Subcutaneous abdominal adipose tissue (tissue), 5 donors: ENCODE results near the gene FHL5.

ENCODE experiments used
- H3K27ac ChIP-seq: one replicate; pipeline ENCODE4 v1.7.0; 2013; ENCODE audit warnings: low read depth, mild to moderate bottlenecking, inconsistent platforms, low read length, moderate library complexity
- H3K27me3 ChIP-seq, 5 donors: one replicate each; pipeline ENCODE4 v1.7.0; 2013; ENCODE audit warnings: low read length in 5 of 5, inconsistent platforms in 1 of 5; ENCODE audit not compliant: control insufficient read depth in 5 of 5, insufficient read depth in 4 of 5
- H3K36me3 ChIP-seq, 5 donors: one replicate each; pipeline ENCODE4 v1.7.0; 2013; ENCODE audit warnings: low read length in 5 of 5; ENCODE audit not compliant: control insufficient read depth in 5 of 5, insufficient read depth in 5 of 5
- H3K4me1 ChIP-seq, 5 donors: one replicate each; pipeline ENCODE4 v1.7.0; 2013; ENCODE audit warnings: low read length in 5 of 5, mild to moderate bottlenecking in 3 of 5, moderate library complexity in 1 of 5; ENCODE audit not compliant: control insufficient read depth in 5 of 5, insufficient read depth in 5 of 5
- H3K4me3 ChIP-seq, 5 donors: one replicate each; pipeline ENCODE4 v1.7.0; 2013; ENCODE audit warnings: low read length in 5 of 5, low read depth in 1 of 5
- H3K9ac ChIP-seq, 5 donors: one replicate each; pipeline ENCODE4 v1.7.0; 2013; ENCODE audit warnings: low read length in 5 of 5, mild to moderate bottlenecking in 4 of 5, moderate library complexity in 3 of 5
- H3K9me3 ChIP-seq, 5 donors: one replicate each; pipeline ENCODE4 v1.7.0; 2013; ENCODE audit warnings: low read length in 5 of 5; ENCODE audit not compliant: control insufficient read depth in 5 of 5
- donor health status: healthy.
- donor health status: healthy.
- donor health status: healthy.
- donor health status: healthy.
- donor health status: healthy.

The FHL5 gene

GRCh38 chr6:96582436-96582835, 19.5 kb downstream of the FHL5 start:
- Histone ChIP-seq H3K36me3 (no peaks in the 10 kb centered on the region), H3K9ac (no peak overlapping the region), H3K4me1 (peaks cover 0 to 6% (median 0%) of the 10 kb centered on the region in 5 donors), H3K27ac (no peak overlapping the region), H3K27me3 (no peaks in the 10 kb centered on the region), H3K4me3 (no peak overlapping the region), H3K9me3 (no peaks in the 10 kb centered on the region)

GRCh38 chr6:96604420-96604819, 41.5 kb downstream of the FHL5 start:
- Histone ChIP-seq H3K27ac (no peak overlapping the region), H3K36me3 (no peaks in the 10 kb centered on the region), H3K4me3 (no peak overlapping the region), H3K9ac (no peak overlapping the region), H3K9me3 (no peaks in the 10 kb centered on the region), H3K4me1 (no peaks in the 10 kb centered on the region), H3K27me3 (no peaks in the 10 kb centered on the region)

GRCh38 chr6:96608074-96608473, 45.1 kb downstream of the FHL5 start:
- Histone ChIP-seq H3K36me3 (no peaks in the 10 kb centered on the region), H3K9me3 (no peaks in the 10 kb centered on the region), H3K4me1 (no peaks in the 10 kb centered on the region), H3K4me3 (no peak overlapping the region), H3K27ac (no peak overlapping the region), H3K9ac (no peak overlapping the region), H3K27me3 (no peaks in the 10 kb centered on the region)

DNA sequence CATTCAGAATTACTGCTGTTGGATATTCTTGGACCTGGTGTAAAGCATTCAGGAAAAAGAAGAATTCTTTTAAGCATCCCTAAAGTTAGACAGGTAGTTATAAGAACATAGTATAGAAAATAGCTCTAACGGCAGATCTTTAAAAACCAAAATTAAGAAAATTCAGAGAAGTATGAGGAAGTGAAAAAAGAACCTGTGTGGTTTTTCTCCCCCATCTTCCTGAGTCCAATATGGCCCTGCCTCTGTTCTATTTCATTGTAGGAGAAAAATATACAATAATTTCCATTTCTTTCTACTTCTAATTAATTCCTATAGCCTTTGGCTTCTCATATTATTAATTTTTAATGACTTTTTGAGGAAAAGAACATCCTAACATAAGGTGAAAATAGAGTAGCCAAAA, 47.1 kb downstream of the FHL5 start:
- no peaks in the 10 kb centered on the region for H3K27me3 ChIP-seq
- no peaks in the 10 kb centered on the region for H3K36me3 ChIP-seq
- H3K4me3 ChIP-seq, result no peak overlapping the region
- no peaks in the 10 kb centered on the region for H3K9me3 ChIP-seq
- H3K4me1 ChIP-seq, result no peaks in the 10 kb centered on the region
- H3K27ac ChIP-seq, result no peak overlapping the region
- H3K9ac ChIP-seq, result no peak overlapping the region

GRCh38 chr6:96611342-96611991, 48.5 kb downstream of the FHL5 start:
- Histone ChIP-seq H3K9ac (no peak overlapping the region), H3K9me3 (no peaks in the 10 kb centered on the region), H3K27ac (no peak overlapping the region), H3K4me1 (no peaks in the 10 kb centered on the region), H3K36me3 (no peaks in the 10 kb centered on the region), H3K4me3 (no peak overlapping the region), H3K27me3 (no peaks in the 10 kb centered on the region)

DNA sequence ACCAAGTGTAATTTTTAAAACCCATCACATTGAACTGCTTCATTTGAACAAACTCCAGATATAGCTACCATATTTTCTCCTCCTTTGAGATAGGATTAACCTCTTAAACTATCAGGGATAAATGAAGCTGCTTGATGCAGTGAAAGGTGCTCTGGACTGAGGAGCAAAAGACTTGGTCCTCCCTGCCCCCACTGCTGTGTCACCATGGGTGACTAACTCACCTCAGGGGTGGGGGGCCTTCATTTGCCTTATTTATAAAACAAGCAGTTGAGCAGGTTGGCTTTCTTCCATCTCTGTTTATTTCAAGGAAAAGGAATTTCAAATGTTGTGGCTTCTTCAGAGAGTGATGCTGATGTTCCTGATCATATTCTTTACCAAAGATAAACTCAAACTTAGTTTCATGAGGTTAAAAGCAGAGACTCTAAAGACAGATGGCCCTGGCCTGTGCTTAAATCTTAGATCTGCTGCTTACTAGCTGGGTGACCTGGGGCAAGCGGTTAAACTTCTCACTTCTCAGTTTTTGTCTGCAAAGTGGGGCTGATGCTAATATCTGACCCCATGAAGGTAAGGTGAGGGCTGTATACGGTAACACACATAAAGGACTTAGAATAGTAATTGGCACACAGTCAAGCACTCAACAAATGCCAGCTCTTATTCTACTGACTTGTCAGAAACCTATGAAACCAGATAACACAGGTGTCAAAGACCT, 50.5 kb downstream of the FHL5 start:
- no peak overlapping the region for H3K9ac ChIP-seq
- H3K36me3 ChIP-seq, result no peaks in the 10 kb centered on the region
- H3K27me3 ChIP-seq, result peaks cover 0 to 3% (median 0%) of the 10 kb centered on the region in 5 donors
- no peaks in the 10 kb centered on the region for H3K4me1 ChIP-seq
- no peaks in the 10 kb centered on the region for H3K9me3 ChIP-seq
- no peak overlapping the region for H3K27ac ChIP-seq
- no peak overlapping the region for H3K4me3 ChIP-seq

GRCh38 chr6:96620851-96621250, 57.9 kb downstream of the FHL5 start:
- Histone ChIP-seq H3K36me3 (no peaks in the 10 kb centered on the region), H3K27ac (no peak overlapping the region), H3K27me3 (peaks cover 0 to 3% (median 0%) of the 10 kb centered on the region in 5 donors), H3K4me3 (no peak overlapping the region), H3K9me3 (no peaks in the 10 kb centered on the region), H3K4me1 (no peaks in the 10 kb centered on the region), H3K9ac (no peak overlapping the region)

DNA sequence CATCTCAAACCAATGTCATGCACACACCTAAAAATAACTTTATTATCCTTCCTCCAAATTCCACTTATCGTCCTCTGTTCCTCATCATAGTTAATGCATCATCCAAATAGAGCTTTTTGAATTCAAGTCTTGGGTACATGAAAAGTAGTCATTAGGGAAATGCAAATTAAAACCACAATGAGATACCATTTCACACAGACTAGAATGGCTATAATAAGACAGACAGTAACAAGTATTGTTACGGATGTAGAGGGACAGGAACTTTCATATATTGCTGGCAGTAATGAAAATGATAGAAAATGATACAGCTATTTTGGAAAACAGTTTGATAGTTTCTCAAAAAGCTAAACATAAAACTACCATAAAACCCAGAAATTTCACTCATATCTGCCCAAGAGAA, 59.1 kb downstream of the FHL5 start:
- Histone ChIP-seq H3K9me3 (no peaks in the 10 kb centered on the region), H3K36me3 (no peaks in the 10 kb centered on the region), H3K4me1 (peaks cover 0 to 2% (median 0%) of the 10 kb centered on the region in 5 donors), H3K27ac (no peak overlapping the region), H3K9ac (no peak overlapping the region), H3K4me3 (no peak overlapping the region), H3K27me3 (peaks cover 0 to 3% (median 0%) of the 10 kb centered on the region in 5 donors)

DNA sequence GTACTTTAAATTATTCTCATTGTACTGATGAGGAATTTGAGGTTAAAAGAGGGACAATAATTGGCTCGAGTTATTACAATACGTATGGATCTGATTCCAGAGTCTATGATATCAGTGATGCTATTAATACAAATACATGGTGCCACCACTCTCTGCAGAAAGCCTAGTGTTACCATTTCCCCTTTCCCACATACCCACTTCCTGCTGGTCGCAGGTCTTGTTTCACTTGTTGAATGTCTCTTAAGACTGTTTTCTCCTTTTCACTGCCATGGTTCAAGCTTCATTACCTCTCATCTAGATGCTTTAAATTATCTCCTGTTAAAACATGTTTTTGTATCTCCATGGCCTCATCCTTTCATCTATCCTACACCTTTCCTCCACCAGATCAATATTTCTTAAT, 62.0 kb downstream of the FHL5 start:
- Histone ChIP-seq H3K27ac (no peak overlapping the region), H3K4me1 (peaks cover 0 to 15% (median 0%) of the 10 kb centered on the region in 5 donors), H3K9ac (no peak overlapping the region), H3K27me3 (no peaks in the 10 kb centered on the region), H3K4me3 (no peak overlapping the region), H3K36me3 (no peaks in the 10 kb centered on the region), H3K9me3 (no peaks in the 10 kb centered on the region)

- Histone ChIP-seq H3K9ac (no peak overlapping the region), H3K4me1 (peaks cover 0 to 15% (median 0%) of the 10 kb centered on the region in 5 donors), H3K27me3 (no peaks in the 10 kb centered on the region), H3K36me3 (no peaks in the 10 kb centered on the region), H3K9me3 (no peaks in the 10 kb centered on the region), H3K27ac (no peak overlapping the region), H3K4me3 (no peak overlapping the region)
Measured at GRCh38 chr6:96626759-96627364, 63.9 kb downstream of the FHL5 start.
